A549 treated with CpdA at 1 μM for 4 hours (cell line): ENCODE data around the gene FST. TPM values are rescaled to one million over a fixed set of nuclear protein-coding genes. Genes with fewer than 3 reads are reported as not detected.

ENCODE experiments used
- total RNA-seq: library from RNA; stranded (reverse); fragments of 200-300 nt; extraction: Qiagen RNA extraction; gene quantifications from 5 replicates; pipeline ENCODE4 v1.2.3, GENCODE V29; 2022; ENCODE audit warnings: low read depth

Gene FST
- total RNA-seq = 8.0 to 17.8 TPM (median 13.3 TPM) in 5 replicates

GRCh38 chr5:53480416-53481158 lies at the start of gene FST:
Gene FST (plus strand): TSS chr5:53480629. CDS start chr5:53480792, 163 bp downstream.

Other genes starting within 250 kb of the FST start
- 104 to 133 TPM (median 112 TPM) in 5 replicates for gene NDUFS4, start 80.0 kb downstream of the FST start, total RNA-seq